Measurements from ENCODE around the gene PER1. TPM values are rescaled to one million over a fixed set of nuclear protein-coding genes. Genes with fewer than 3 reads are reported as not detected.

Gene PER1
- total and polyA plus RNA-seq, 2 of the 4 experiments (the other 2 are of a cell fraction), result 3.4 to 10.5 TPM

GRCh38 chr17:8126491-8127066 lies 25.6 kb downstream of the PER1 start:
- no peak overlapping the region for H3K18ac ChIP-seq (ENCODE audit: low read depth, low read length)
- ChIA-PET CTCF (interaction anchor here (0.6 kb wide), 1 partner anchor 62 kb away, joined by 3 read pairs; no protein-coding TSS in a partner anchor), POLR2A (ENCODE audit: unreplicated experiment) (no interaction called here)
- H2AFZ ChIP-seq (replicated peaks; ENCODE audit: low read length, poor library complexity), result peak overlapping the region; percentile 90
- no peak overlapping the region for H4K91ac ChIP-seq (ENCODE audit: insufficient read depth, low read depth, low read length)
- H3K4me1 ChIP-seq (ENCODE audit: control insufficient read depth, insufficient read depth, low read length), result peaks cover 8% of the 10 kb centered on the region
- no peak overlapping the region for H3K14ac ChIP-seq (replicated peaks; ENCODE audit: low read depth, low read length)
- H4K20me1 ChIP-seq (ENCODE audit: insufficient read depth, low read length), result no peaks in the 10 kb centered on the region
- H4K5ac ChIP-seq (ENCODE audit: low read depth, low read length), result no peak overlapping the region
- no peaks in the 10 kb centered on the region for H3K27me3 ChIP-seq (ENCODE audit: control insufficient read depth, insufficient read depth, low read length)
- no peak overlapping the region for H2AK5ac ChIP-seq (ENCODE audit: low read depth, low read length)
- no peak overlapping the region for H3K56ac ChIP-seq (ENCODE audit: extremely low read depth, insufficient read depth, low read length)
- no peaks in the 10 kb centered on the region; a peak in 1 of 4 replicates for H3K79me1 ChIP-seq (ENCODE audit: low read depth in 1 of 2, low read length in 2 of 2)
- peaks cover 7% of the 10 kb centered on the region; the same call in 1 of the 2 replicates for H3K9me1 ChIP-seq (ENCODE audit: insufficient read depth, low read length)
- BruUV-seq (replicated peaks), result no TSS peak
- no peak overlapping the region for H2BK20ac ChIP-seq (ENCODE audit: low read depth, low read length)
- H3K4me3 ChIP-seq (ENCODE audit: insufficient read depth, low read depth, low read length), result peak overlapping the region; percentile 79
- no peaks in the 10 kb centered on the region for H3K9me3 ChIP-seq (ENCODE audit: control insufficient read depth, insufficient read depth, low read length)
- H3K9ac ChIP-seq (ENCODE audit: low read depth, low read length), result peak overlapping the region; percentile 63; the same call in 1 of the 2 replicates
- in situ Hi-C loops (cut with MboI; ENCODE audit: low sequenced_read_pairs) (no loop called here), intact Hi-C loops (cut with micrococcal nuclease) (no loop called here), dilution Hi-C loops (cut with HindIII; ENCODE audit: low sequenced_read_pairs, unreplicated experiment) (no loop called here)
- no peak overlapping the region for H3K23ac ChIP-seq (ENCODE audit: low read depth, low read length)
- no peak overlapping the region for H2BK5ac ChIP-seq (ENCODE audit: low read depth, low read length, poor library complexity, severe bottlenecking)
- DNase-seq (peak; percentile 52), ATAC-seq (ENCODE audit: low read depth) (peak; percentile 41)
- H2AK9ac ChIP-seq (replicated peaks; ENCODE audit: low read depth, low read length, poor library complexity), result peak overlapping the region; percentile 5
- 2% methylated on average over 12 of the region's 45 CpGs; no CpG with 5 or more reads in 1 of the 2 experiments for WGBS, 2 experiments (ENCODE audit: extremely low coverage in 2 of 2, insufficient read length in 1 of 2)
- H3K4ac ChIP-seq (ENCODE audit: low read depth, low read length), result no peak overlapping the region
- no peaks in the 10 kb centered on the region for H3K36me3 ChIP-seq (ENCODE audit: control insufficient read depth, insufficient read depth, low read length)
- H3K27ac ChIP-seq (ENCODE audit: insufficient read depth, low read length), result no peak overlapping the region
- H2BK120ac ChIP-seq (ENCODE audit: low read depth, low read length), result no peak overlapping the region
- TF ChIP-seq MAFK (IDR thresholded peaks at IDR 0.05; ENCODE audit: low read depth, low read length) (no peak), MAZ (IDR thresholded peaks at IDR 0.05; ENCODE audit: borderline replicate concordance, low read depth, low read length) (peak; percentile 12; the same call in 1 of the 2 replicates)
- H2BK15ac ChIP-seq (ENCODE audit: low read depth, low read length), result no peak overlapping the region
- peak overlapping the region; percentile 95 for H3K4me2 ChIP-seq (ENCODE audit: low read depth, low read length)
- H4K8ac ChIP-seq (ENCODE audit: low read depth in 2 of 2, low read length in 2 of 2), result no peak overlapping the region; a peak in 1 of 4 replicates

Measured in IMR-90 (cell line).